GM19025 (cell line): ENCODE data around the gene NDUFB2.
"Not testable (repeated sequence)": the region's sequence is repeated elsewhere in the genome, so short reads cannot be mapped to it uniquely, and the experiment has no call there.

Experiments
- ATAC-seq: cut with Tn5 transposase; IDR thresholded peaks from one replicate; pipeline ENCODE4 v1.9.1; 2021; ENCODE audit warnings: mild to moderate bottlenecking, low read depth, moderate library complexity; ENCODE audit not compliant: unreplicated experiment

NDUFB2 gene

GRCh38 chr7:140689199-140690152 is 7.0 kb upstream of the NDUFB2 start:
- no peak for ATAC-seq

GRCh38 chr7:140691376-140692045 is 5.0 kb upstream of the NDUFB2 start:
- no peak for ATAC-seq

GRCh38 chr7:140693849-140694248 is 2.7 kb upstream of the NDUFB2 start:
- ATAC-seq: not testable (repeated sequence)

GRCh38 chr7:140694592-140694991 is 1.9 kb upstream of the NDUFB2 start:
- no peak for ATAC-seq

- no peak for ATAC-seq
Measured at GRCh38 chr7:140695381-140695780, 1.1 kb upstream of the NDUFB2 start.

GRCh38 chr7:140696024-140696679 is 356 bp upstream of the NDUFB2 start:
- ATAC-seq: peak; percentile 86

GRCh38 chr7:140697447-140698143 is 1.1 kb downstream of the NDUFB2 start:
- no peak for ATAC-seq

- no peak for ATAC-seq
Measured at GRCh38 chr7:140698477-140698876, 2.0 kb downstream of the NDUFB2 start.

- ATAC-seq: no peak
Measured at GRCh38 chr7:140702774-140703173, 6.3 kb downstream of the NDUFB2 start.

GRCh38 chr7:140704205-140704604 is 7.7 kb downstream of the NDUFB2 start:
- ATAC-seq: no peak

- ATAC-seq: no peak
Measured at GRCh38 chr7:140707132-140707531, 10.6 kb downstream of the NDUFB2 start.

GRCh38 chr7:140708764-140709163 is 12.3 kb downstream of the NDUFB2 start:
- ATAC-seq: not testable (repeated sequence)

- not testable (repeated sequence) for ATAC-seq
Measured at GRCh38 chr7:140712392-140712791, 15.9 kb downstream of the NDUFB2 start.

- no peak for ATAC-seq
Measured at GRCh38 chr7:140714331-140715040, 18.0 kb downstream of the NDUFB2 start.

- ATAC-seq: no peak
Measured at GRCh38 chr7:140719721-140720120, 23.2 kb downstream of the NDUFB2 start.

GRCh38 chr7:140722254-140722653 is 25.7 kb downstream of the NDUFB2 start:
- no peak for ATAC-seq

GRCh38 chr7:140723006-140723405 is 26.5 kb downstream of the NDUFB2 start:
- ATAC-seq: no peak

- ATAC-seq: no peak
Measured at GRCh38 chr7:140723574-140723973, 27.1 kb downstream of the NDUFB2 start.

- no peak for ATAC-seq
Measured at GRCh38 chr7:140724706-140725105, 28.2 kb downstream of the NDUFB2 start.

- ATAC-seq: no peak
Measured at GRCh38 chr7:140726281-140726680, 29.8 kb downstream of the NDUFB2 start.
